HG02840 (cell line): ENCODE data around the gene RNASE4.
A peak's percentile ranks its signal among the peaks of the same experiment; 100 is the strongest.

Source experiments
- ATAC-seq: cut with Tn5 transposase; IDR thresholded peaks from one replicate; pipeline ENCODE4 v1.9.1; 2021; ENCODE audit warnings: mild to moderate bottlenecking, moderate library complexity, moderate number of reproducible peaks; ENCODE audit not compliant: unreplicated experiment, low FRiP score

Gene RNASE4

GRCh38 chr14:20671597-20672283 is 12.6 kb upstream of the RNASE4 start:
- no peak for ATAC-seq

GRCh38 chr14:20675669-20676068 is 8.7 kb upstream of the RNASE4 start:
- no peak for ATAC-seq

- ATAC-seq: no peak
These were observed 8.3 kb upstream of the RNASE4 start for GRCh38 chr14:20676072-20676471.

- no peak for ATAC-seq
These were observed 4.5 kb upstream of the RNASE4 start for GRCh38 chr14:20679907-20680306.

GRCh38 chr14:20680363-20680762 is 4.0 kb upstream of the RNASE4 start:
- no peak for ATAC-seq

GRCh38 chr14:20680843-20681347 is 3.5 kb upstream of the RNASE4 start:
- ATAC-seq: no peak

- no peak for ATAC-seq
These were observed 2.8 kb upstream of the RNASE4 start for GRCh38 chr14:20681348-20682126.

GRCh38 chr14:20682127-20682434 is 2.3 kb upstream of the RNASE4 start:
- no peak for ATAC-seq

- peak; percentile 47 for ATAC-seq
These were observed 1.8 kb upstream of the RNASE4 start for GRCh38 chr14:20682435-20683124.

- peak; percentile 23 for ATAC-seq
These were observed 1.1 kb upstream of the RNASE4 start for GRCh38 chr14:20683125-20683890.

GRCh38 chr14:20684662-20685456 is 499 bp downstream of the RNASE4 start:
- ATAC-seq: no peak

GRCh38 chr14:20686386-20687143 is 2.2 kb downstream of the RNASE4 start:
- no peak for ATAC-seq

GRCh38 chr14:20687362-20688166 is 3.2 kb downstream of the RNASE4 start:
- no peak for ATAC-seq

GRCh38 chr14:20688167-20688839 is 3.9 kb downstream of the RNASE4 start, which contains the start of gene ANG:
Gene ANG, plus strand, starts transcription at chr14:20688764. Its CDS starts 4,801 bp downstream, at chr14:20693565.
- no peak for ATAC-seq

- ATAC-seq: no peak
These were observed 6.7 kb downstream of the RNASE4 start for GRCh38 chr14:20690848-20691640.

GRCh38 chr14:20692116-20692751 is 7.9 kb downstream of the RNASE4 start:
- ATAC-seq: no peak
